Measurements from ENCODE around the gene HPSE. TPM values are rescaled to one million over a fixed set of nuclear protein-coding genes. Genes with fewer than 3 reads are reported as not detected.

The HPSE gene
- total and polyA plus RNA-seq, 9 of the 15 experiments (the other 6 are each of a cell fraction or from before 2014, with no cell fraction given): 0.01 to 0.42 (median 0.14) TPM; not detected in 1

DNA sequence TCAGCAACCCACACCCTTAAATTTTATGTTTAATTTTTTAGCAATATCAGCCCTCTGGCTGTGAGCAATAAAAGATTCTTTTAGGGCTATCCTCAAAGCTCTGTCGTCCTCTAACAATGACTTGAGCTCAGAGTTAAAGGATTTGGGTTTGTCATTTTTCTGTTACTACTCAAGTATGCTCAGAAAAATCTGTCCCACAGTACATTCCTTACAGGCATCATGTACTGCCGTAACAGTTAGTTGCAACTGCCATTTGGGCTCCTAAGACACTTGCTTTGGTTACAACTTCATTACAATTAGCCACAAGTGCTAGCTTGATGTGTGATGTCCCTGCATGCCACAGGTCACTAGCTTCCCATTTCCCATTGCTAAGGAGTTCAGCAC lies 83.2 kb downstream of the HPSE start (continued):
- TF ChIP-seq, protein P1, sequence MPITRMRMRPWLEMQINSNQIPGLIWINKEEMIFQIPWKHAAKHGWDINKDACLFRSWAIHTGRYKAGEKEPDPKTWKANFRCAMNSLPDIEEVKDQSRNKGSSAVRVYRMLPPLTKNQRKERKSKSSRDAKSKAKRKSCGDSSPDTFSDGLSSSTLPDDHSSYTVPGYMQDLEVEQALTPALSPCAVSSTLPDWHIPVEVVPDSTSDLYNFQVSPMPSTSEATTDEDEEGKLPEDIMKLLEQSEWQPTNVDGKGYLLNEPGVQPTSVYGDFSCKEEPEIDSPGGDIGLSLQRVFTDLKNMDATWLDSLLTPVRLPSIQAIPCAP (CRISPR knock-in tag; IDR thresholded peaks at IDR 0.05; ENCODE audit: borderline replicate concordance): no peak
- TF ChIP-seq, protein P2, sequence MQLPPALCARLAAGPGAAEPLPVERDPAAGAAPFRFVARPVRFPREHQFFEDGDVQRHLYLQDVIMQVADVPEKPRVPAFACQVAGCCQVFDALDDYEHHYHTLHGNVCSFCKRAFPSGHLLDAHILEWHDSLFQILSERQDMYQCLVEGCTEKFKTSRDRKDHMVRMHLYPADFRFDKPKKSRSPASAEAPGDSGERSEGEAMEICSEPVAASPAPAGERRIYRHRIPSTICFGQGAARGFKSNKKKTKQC (CRISPR knock-in tag; IDR thresholded peaks at IDR 0.05): no peak
- TF ChIP-seq NCOA6 (IDR thresholded peaks at IDR 0.05) (no peak), NONO (IDR thresholded peaks at IDR 0.05; ENCODE audit: low read depth in 2 of 2, low read length in 1 of 2) (no peak)

DNA sequence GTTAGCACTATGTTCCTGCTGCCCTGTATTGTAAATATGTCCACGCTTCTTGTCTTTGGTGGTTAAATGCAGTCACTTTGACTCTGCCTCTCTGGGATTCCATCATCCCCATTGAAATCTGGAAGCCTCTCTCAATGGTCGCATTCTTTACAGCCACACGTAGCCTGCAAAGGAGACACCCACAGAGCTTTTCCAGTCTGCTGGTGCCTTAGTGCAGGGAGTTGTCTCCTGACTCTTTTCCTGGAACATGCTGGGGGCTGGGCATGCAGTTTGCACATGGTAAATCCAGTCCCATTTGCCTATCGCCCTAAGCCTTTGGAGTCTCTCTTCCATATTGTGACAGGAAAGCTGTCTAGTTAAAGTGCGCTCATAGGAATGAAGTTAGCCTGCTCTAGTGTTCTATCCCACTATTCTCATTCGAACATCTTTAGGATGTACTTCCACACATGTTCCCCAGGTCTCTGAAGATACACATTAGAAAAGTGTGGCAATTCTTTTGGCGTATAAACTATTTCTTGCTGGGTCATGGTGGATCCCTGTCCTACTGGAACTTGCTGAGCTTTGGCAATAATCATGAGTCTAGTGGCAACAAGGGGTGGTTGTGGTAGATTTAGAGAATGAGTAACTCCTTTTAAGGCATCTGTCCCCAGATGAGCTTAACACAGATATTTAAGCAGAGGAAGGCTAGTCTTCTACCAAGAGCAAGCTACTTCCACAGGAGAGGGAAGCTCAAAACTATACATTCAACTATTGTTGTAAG lies 83.8 kb downstream of the HPSE start:
- Histone ChIP-seq H3K36me3 (ENCODE audit: control insufficient read depth, insufficient read depth, low read length) (no peaks in the 10 kb centered on the region), H3K79me2 (ENCODE audit: control insufficient read depth, insufficient read depth, low read length) (no peaks in the 10 kb centered on the region), H3K27ac (ENCODE audit: extremely low read depth, low read depth, low read length) (no peak overlapping the region), H2AFZ (ENCODE audit: low read depth, low read length) (no peak overlapping the region), H3K27me3 (ENCODE audit: control insufficient read depth in 2 of 2, insufficient read depth in 2 of 2, low read length in 2 of 2) (no peaks in the 10 kb centered on the region), H3K4me3 (no peak overlapping the region), H3K4me2 (ENCODE audit: insufficient read depth, low read length) (no peak overlapping the region), H4K20me1 (replicated peaks; ENCODE audit: control insufficient read depth, insufficient read depth, low read length) (no peaks in the 10 kb centered on the region; the same call in 1 of the 2 replicates), H3K9me1 (ENCODE audit: control insufficient read depth, insufficient read depth, low read length) (no peaks in the 10 kb centered on the region), H3K9me3 (replicated peaks; ENCODE audit: control insufficient read depth, insufficient read depth, low read depth, low read length) (no peaks in the 10 kb centered on the region), H3K9ac (ENCODE audit: insufficient read depth in 1 of 2, low read depth in 2 of 2, low read length in 2 of 2) (no peak overlapping the region), H3K4me1 (replicated peaks in 1 of 2; ENCODE audit: control insufficient read depth in 2 of 2, insufficient read depth in 2 of 2, low read length in 2 of 2) (no peaks in the 10 kb centered on the region; a peak in 2 of 5 replicates)
- ChIA-PET CTCF (ENCODE audit: low intra/inter-chr PET ratio) (no interaction called here), POLR2A (interaction anchor here (0.6 to 1.2 kb wide), 4 partner anchors 17 to 619 kb away, joined by 3 read pairs; no protein-coding TSS in a partner anchor)
- TF ChIP-seq NFE2 (IDR thresholded peaks at IDR 0.05; ENCODE audit: low read depth): 0 out of 2 replicates have a peak, but pooled peaks have one; percentile 10
- no peak for TF ChIP-seq NCOA1 (IDR thresholded peaks at IDR 0.05; ENCODE audit: low read depth)
- TF ChIP-seq CHD1 (IDR thresholded peaks at IDR 0.05; ENCODE audit: low read length): no peak
- DNase-seq (ENCODE audit: extremely low read depth in 1 of 4, low spot score in 3 of 4) (no peak), FAIRE-seq (no peak), ATAC-seq (no peak)
- BruUV-seq (replicated peaks): no TSS peak
- 43% methylated on average over 7 of the region's 7 CpGs for WGBS (ENCODE audit: insufficient coverage, low coverage, missing lambda C conversion rate)
- intact Hi-C loops (cut with micrococcal nuclease): no loop called here
- in situ Hi-C loops (cut with MboI): no loop called here

All from K562 (cell line).